GM12878 (cell line): Measurements from ENCODE around the gene C20orf202. TPM values are rescaled to one million over a fixed set of nuclear protein-coding genes. Genes with fewer than 3 reads are reported as not detected.

Experiments
- ATAC-seq: fragments of 200-7000 bp; cut with Tn5 transposase; 3 replicates; pipeline ENCODE4 v1.9.1; 2020; ENCODE audit warnings: mild to moderate bottlenecking, moderate library complexity
- BruUV-seq: library from RNA; stranded (reverse); fragments of 400-500 nt; replicated peaks from 2 replicates; lab custom pipeline; 2021; lab: Mats Ljungman, UMichigan
- CTCF ChIA-PET: fragments of 300-600 bp; sonication (Branson Sonifier 250); formaldehyde crosslinking; extraction: SDS; loops from one replicate; lab custom pipeline; 2021; ENCODE audit warnings: inconsistent platforms; lab: Yijun Ruan, JAX
- POLR2A ChIA-PET: fragments of 350-600 bp; formaldehyde crosslinking; extraction: SDS; loops from one replicate; lab custom pipeline; 2021; ENCODE audit warnings: inconsistent platforms; lab: Charles Lee
- RAD21 ChIA-PET: fragments of 300-600 bp; sonication (Branson Sonifier 250); formaldehyde crosslinking; loops from one replicate; lab custom pipeline; 2023; ENCODE audit warnings: antibody characterized with exemption; ENCODE audit not compliant: unreplicated experiment; lab: Charles Lee
- SMC1A ChIA-PET: fragments of 300-600 bp; sonication (Branson Sonifier 250); formaldehyde crosslinking; loops from one replicate; lab custom pipeline; 2023; ENCODE audit not compliant: unreplicated experiment, uncharacterized antibody; lab: Charles Lee
- DNase-seq: peaks from one replicate; pipeline ENCODE4 v3.0.0-alpha.2; 2011; ENCODE audit warnings: low read depth, low spot score
- FAIRE-seq: peaks from 3 replicates; lab custom pipeline; 2011; peaks lifted over from hg19 to GRCh38; lab: Jason Lieb, UNC
- H2AFZ ChIP-seq: 2 replicates; pipeline ENCODE4 v1.6.0; 2011; ENCODE audit warnings: low read depth, low read length, control low read depth; ENCODE audit not compliant: control insufficient read depth
- H3K27ac ChIP-seq: 2 replicates; pipeline ENCODE4 v1.5.1; 2011; ENCODE audit warnings: control low read depth; ENCODE audit not compliant: control insufficient read depth, insufficient read depth
- H3K27me3 ChIP-seq, 2 experiments: replicated peaks in 1 of 2; 2 replicates each; pipeline versions ENCODE4 v1.6.0 to v1.6.1; 2011; ENCODE audit warnings: low read length in 1 of 2; ENCODE audit not compliant: control insufficient read depth in 2 of 2, insufficient read depth in 2 of 2
- H3K36me3 ChIP-seq, 2 experiments: 2 replicates each; pipeline ENCODE4 v1.5.1; 2011; ENCODE audit warnings: low read length in 1 of 2; ENCODE audit not compliant: control insufficient read depth in 2 of 2, insufficient read depth in 2 of 2
- H3K4me1 ChIP-seq: 2 replicates; pipeline ENCODE4 v1.6.1; 2011; ENCODE audit warnings: mild to moderate bottlenecking, low read length, moderate library complexity, mixed read lengths; ENCODE audit not compliant: control insufficient read depth, insufficient read depth
- H3K4me2 ChIP-seq: 2 replicates; pipeline ENCODE4 v1.6.0; 2011; ENCODE audit warnings: control low read depth; ENCODE audit not compliant: control insufficient read depth, insufficient read depth
- H3K4me3 ChIP-seq: fragments of 200-600 bp; sonication (generic); 2 replicates; pipeline ENCODE4 v1.5.1; 2016
- H3K79me2 ChIP-seq: 2 replicates; pipeline ENCODE4 v1.6.0; 2011; ENCODE audit warnings: low read length; ENCODE audit not compliant: control insufficient read depth, insufficient read depth
- H3K9ac ChIP-seq: 2 replicates; pipeline ENCODE4 v1.8.0; 2011; ENCODE audit warnings: low read length, control low read depth, mixed read lengths; ENCODE audit not compliant: control insufficient read depth, insufficient read depth
- H3K9me3 ChIP-seq: replicated peaks from 3 replicates; pipeline ENCODE4 v1.5.1; 2011; ENCODE audit warnings: mild to moderate bottlenecking, low read length; ENCODE audit not compliant: control insufficient read depth, insufficient read depth
- H4K20me1 ChIP-seq: 2 replicates; pipeline ENCODE4 v1.6.0; 2011; ENCODE audit not compliant: control insufficient read depth, insufficient read depth
- CEBPB ChIP-seq, 2 experiments: fragments of 150-350 bp in 1 of 2; IDR thresholded peaks; 2 replicates each; pipeline ENCODE4 v1.6.1; 2012 to 2014; ENCODE audit warnings: low read depth in 2 of 2, low read length in 2 of 2, borderline replicate concordance in 1 of 2, inconsistent platforms in 1 of 2
- EZH2 ChIP-seq: IDR thresholded peaks from 2 replicates; pipeline ENCODE4 v1.6.1; 2012; ENCODE audit warnings: low read depth, mild to moderate bottlenecking, control low read depth, inconsistent platforms, low read length, borderline replicate concordance; ENCODE audit not compliant: control insufficient read depth
- MLLT1 ChIP-seq: fragments of 450-650 bp; IDR thresholded peaks from 2 replicates; pipeline ENCODE4 v1.6.1; 2016; ENCODE audit warnings: mild to moderate bottlenecking
- RCOR1 ChIP-seq: conservative IDR thresholded peaks from 2 replicates; pipeline ENCODE4 v1.6.1; 2012; ENCODE audit warnings: low read depth, low read length, improper control_type of control experiment
- REST ChIP-seq: IDR thresholded peaks from 2 replicates; pipeline ENCODE4 v1.6.1; 2012; ENCODE audit warnings: mild to moderate bottlenecking, low read depth, low read length
- SMC3 ChIP-seq: IDR thresholded peaks from 2 replicates; pipeline ENCODE4 v1.6.1; 2011; ENCODE audit warnings: low read length, improper control_type of control experiment, borderline replicate concordance
- TCF3 ChIP-seq: IDR thresholded peaks from 2 replicates; pipeline ENCODE4 v1.6.1; 2012; ENCODE audit warnings: low read depth, mild to moderate bottlenecking, low read length, borderline replicate concordance; ENCODE audit not compliant: insufficient read depth
- YY1 ChIP-seq: IDR thresholded peaks from 2 replicates; pipeline ENCODE4 v1.6.1; 2011; ENCODE audit warnings: low read depth, mild to moderate bottlenecking, low read length
- ZBTB33 ChIP-seq: fragments of 450-650 bp; IDR thresholded peaks from 2 replicates; pipeline ENCODE4 v1.6.1; 2017; ENCODE audit warnings: mild to moderate bottlenecking
- ZNF207 ChIP-seq: fragments of 450-650 bp; IDR thresholded peaks from 2 replicates; pipeline ENCODE4 v1.6.1; 2014; ENCODE audit warnings: antibody characterized with exemption, mild to moderate bottlenecking, borderline replicate concordance
- WGBS: methylation state at CpG from one replicate; pipeline ENCODE4 v1.1.6; 2016; ENCODE audit warnings: low lambda C conversion rate; ENCODE audit not compliant: insufficient replicate concordance, insufficient coverage; ENCODE audit errors: missing lambda C conversion rate; 5-methylcytosine and 5-hydroxymethylcytosine counted together
- in situ Hi-C: fragments of 300-500 bp; cut with MboI; formaldehyde crosslinking; loops from 9 replicates; pipeline ENCODE4 v1.14.3; 2018; ENCODE audit warnings: mixed read lengths
- intact Hi-C: fragments of 100-400 bp; cut with micrococcal nuclease; formaldehyde crosslinking; loops from one replicate; pipeline ENCODE4 v1.14.2; 2022; ENCODE audit not compliant: unreplicated experiment
- polyA plus RNA-seq, 11 experiments: library from polyadenylated mRNA; depleted of rRNA in 4 of 11; unstranded in 6 of 11; stranded (reverse) in 5 of 11; fragments of >200 nt; fragmentation: Nextera tagmentation in 4 of 11; fragmentation: Illumina TruSeq in 1 of 11; extraction: Ambion mirVana in 4 of 11; extraction: Trizol in 1 of 11; gene quantifications; 1 replicate in 1 of 11; 2 replicates in 10 of 11; pipeline versions ENCODE4 v1.2.1 to v1.2.3, GENCODE V29; 2011 to 2016; ENCODE audit warnings: inconsistent platforms in 2 of 11, missing spikeins in 2 of 11, low read depth in 1 of 11
- total RNA-seq, 4 experiments: library from RNA; depleted of rRNA in 3 of 4; stranded (reverse); fragments of >200 nt in 3 of 4; fragmentation: Illumina TruSeq in 1 of 4; extraction: Trizol in 1 of 4; gene quantifications; 2 replicates each; pipeline versions ENCODE4 v1.2.1 to v1.2.3, GENCODE V29; 2013 to 2021
- TF ChIP-seq, protein P1 (sequence below): fragments of 450-650 bp; conservative IDR thresholded peaks from 2 replicates; pipeline ENCODE4 v1.6.1; 2017; ENCODE audit warnings: mild to moderate bottlenecking, moderate library complexity
- TF ChIP-seq, protein P2 (sequence below): fragments of 450-650 bp; IDR thresholded peaks from 2 replicates; pipeline ENCODE4 v1.6.1; 2018; ENCODE audit warnings: mild to moderate bottlenecking, low read depth, moderate library complexity; ENCODE audit not compliant: partially characterized antibody

C20orf202 gene
- total and polyA plus RNA-seq, 10 of the 15 experiments (the other 5 are each of a cell fraction or from before 2014, with no cell fraction given), result 0.04 TPM; not detected in 8

- Histone ChIP-seq H3K9me3 (no peaks in the 10 kb centered on the region; the same call in 2 of the 3 replicates), H3K4me1 (no peaks in the 10 kb centered on the region), H4K20me1 (no peaks in the 10 kb centered on the region), H3K27me3 (no peaks in the 10 kb centered on the region), H3K9ac (no peak overlapping the region), H2AFZ (no peak overlapping the region), H3K27ac (no peak overlapping the region), H3K36me3 (peaks cover 6 to 11% of the 10 kb centered on the region in 2 experiments), H3K4me3 (no peak overlapping the region), H3K79me2 (no peaks in the 10 kb centered on the region), H3K4me2 (no peak overlapping the region)
- SMC1A ChIA-PET, result no interaction called here
- 90% methylated on average over 1 of the region's 1 CpG for WGBS
- in situ Hi-C loops, result no loop called here
- CTCF ChIA-PET, result no interaction called here
- POLR2A ChIA-PET, result no interaction called here
- ATAC-seq (no peak), DNase-seq (no peak), FAIRE-seq (no peak)
- intact Hi-C loops, result no loop called here
- RAD21 ChIA-PET, result no interaction called here
- BruUV-seq, result no TSS peak
- TF ChIP-seq MLLT1 (no peak), EZH2 (no peak), YY1 (no peak), ZBTB33 (no peak), SMC3 (no peak), REST (no peak), ZNF207 (no peak), TCF3 (no peak), CEBPB (IDR thresholded peaks at IDR 0.05; ENCODE audit: borderline replicate concordance in 1 of 2, low read depth in 2 of 2, low read length in 2 of 2) (no peak), RCOR1 (no peak)
- TF ChIP-seq, protein P1, sequence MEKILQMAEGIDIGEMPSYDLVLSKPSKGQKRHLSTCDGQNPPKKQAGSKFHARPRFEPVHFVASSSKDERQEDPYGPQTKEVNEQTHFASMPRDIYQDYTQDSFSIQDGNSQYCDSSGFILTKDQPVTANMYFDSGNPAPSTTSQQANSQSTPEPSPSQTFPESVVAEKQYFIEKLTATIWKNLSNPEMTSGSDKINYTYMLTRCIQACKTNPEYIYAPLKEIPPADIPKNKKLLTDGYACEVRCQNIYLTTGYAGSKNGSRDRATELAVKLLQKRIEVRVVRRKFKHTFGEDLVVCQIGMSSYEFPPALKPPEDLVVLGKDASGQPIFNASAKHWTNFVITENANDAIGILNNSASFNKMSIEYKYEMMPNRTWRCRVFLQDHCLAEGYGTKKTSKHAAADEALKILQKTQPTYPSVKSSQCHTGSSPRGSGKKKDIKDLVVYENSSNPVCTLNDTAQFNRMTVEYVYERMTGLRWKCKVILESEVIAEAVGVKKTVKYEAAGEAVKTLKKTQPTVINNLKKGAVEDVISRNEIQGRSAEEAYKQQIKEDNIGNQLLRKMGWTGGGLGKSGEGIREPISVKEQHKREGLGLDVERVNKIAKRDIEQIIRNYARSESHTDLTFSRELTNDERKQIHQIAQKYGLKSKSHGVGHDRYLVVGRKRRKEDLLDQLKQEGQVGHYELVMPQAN, result no peak
- TF ChIP-seq, protein P2, sequence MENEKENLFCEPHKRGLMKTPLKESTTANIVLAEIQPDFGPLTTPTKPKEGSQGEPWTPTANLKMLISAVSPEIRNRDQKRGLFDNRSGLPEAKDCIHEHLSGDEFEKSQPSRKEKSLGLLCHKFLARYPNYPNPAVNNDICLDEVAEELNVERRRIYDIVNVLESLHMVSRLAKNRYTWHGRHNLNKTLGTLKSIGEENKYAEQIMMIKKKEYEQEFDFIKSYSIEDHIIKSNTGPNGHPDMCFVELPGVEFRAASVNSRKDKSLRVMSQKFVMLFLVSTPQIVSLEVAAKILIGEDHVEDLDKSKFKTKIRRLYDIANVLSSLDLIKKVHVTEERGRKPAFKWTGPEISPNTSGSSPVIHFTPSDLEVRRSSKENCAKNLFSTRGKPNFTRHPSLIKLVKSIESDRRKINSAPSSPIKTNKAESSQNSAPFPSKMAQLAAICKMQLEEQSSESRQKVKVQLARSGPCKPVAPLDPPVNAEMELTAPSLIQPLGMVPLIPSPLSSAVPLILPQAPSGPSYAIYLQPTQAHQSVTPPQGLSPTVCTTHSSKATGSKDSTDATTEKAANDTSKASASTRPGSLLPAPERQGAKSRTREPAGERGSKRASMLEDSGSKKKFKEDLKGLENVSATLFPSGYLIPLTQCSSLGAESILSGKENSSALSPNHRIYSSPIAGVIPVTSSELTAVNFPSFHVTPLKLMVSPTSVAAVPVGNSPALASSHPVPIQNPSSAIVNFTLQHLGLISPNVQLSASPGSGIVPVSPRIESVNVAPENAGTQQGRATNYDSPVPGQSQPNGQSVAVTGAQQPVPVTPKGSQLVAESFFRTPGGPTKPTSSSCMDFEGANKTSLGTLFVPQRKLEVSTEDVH, result no peak
Observed at GRCh38 chr20:1154691-1155090, 48.6 kb upstream of the C20orf202 start.
